Testis (tissue), 2 donors: ENCODE measurements around the gene CCR2.

Source experiments
- POLR2A ChIP-seq: fragments of 450-650 bp; IDR thresholded peaks from one replicate; pipeline ENCODE4 v1.6.1; 2017; ENCODE audit warnings: antibody characterized with exemption, mild to moderate bottlenecking, moderate library complexity
- TF ChIP-seq, protein P1 (sequence below), 3 experiments: fragments of 450-650 bp in 2 of 3; fragments of 200-600 bp in 1 of 3; sonication (generic) in 1 of 3; IDR thresholded peaks; one replicate each; pipeline ENCODE4 v1.5.1; 2016 to 2019; ENCODE audit warnings: antibody characterized with exemption in 3 of 3, mild to moderate bottlenecking in 2 of 3, moderate library complexity in 1 of 3

DNA sequence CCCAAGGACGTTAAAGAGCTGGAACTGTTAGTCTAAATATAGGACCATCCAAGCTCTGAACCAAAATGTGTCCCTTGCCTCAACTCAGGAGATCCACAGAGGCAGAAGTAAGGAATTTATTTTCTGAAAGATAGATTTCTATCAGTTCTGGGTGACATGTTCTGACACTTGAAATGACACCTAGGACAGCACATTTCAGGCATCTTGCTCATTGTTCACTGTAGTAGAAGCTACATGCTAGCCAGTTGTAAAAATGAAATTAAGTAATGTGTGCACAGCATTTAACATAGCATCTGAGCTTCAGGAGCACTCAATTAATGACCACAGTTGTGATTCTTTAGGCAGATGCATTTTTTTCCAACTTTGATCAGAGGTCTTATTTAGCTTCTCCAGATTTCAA, 567 bp downstream of the CCR2 start:
- TF ChIP-seq, protein P1, sequence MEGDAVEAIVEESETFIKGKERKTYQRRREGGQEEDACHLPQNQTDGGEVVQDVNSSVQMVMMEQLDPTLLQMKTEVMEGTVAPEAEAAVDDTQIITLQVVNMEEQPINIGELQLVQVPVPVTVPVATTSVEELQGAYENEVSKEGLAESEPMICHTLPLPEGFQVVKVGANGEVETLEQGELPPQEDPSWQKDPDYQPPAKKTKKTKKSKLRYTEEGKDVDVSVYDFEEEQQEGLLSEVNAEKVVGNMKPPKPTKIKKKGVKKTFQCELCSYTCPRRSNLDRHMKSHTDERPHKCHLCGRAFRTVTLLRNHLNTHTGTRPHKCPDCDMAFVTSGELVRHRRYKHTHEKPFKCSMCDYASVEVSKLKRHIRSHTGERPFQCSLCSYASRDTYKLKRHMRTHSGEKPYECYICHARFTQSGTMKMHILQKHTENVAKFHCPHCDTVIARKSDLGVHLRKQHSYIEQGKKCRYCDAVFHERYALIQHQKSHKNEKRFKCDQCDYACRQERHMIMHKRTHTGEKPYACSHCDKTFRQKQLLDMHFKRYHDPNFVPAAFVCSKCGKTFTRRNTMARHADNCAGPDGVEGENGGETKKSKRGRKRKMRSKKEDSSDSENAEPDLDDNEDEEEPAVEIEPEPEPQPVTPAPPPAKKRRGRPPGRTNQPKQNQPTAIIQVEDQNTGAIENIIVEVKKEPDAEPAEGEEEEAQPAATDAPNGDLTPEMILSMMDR (IDR thresholded peaks at IDR 0.05) = no peak
- no peak for TF ChIP-seq POLR2A
